HepG2 (cell line): ENCODE data around the gene BCAR3. TPM values are rescaled to one million over a fixed set of nuclear protein-coding genes. Genes with fewer than 3 reads are reported as not detected.
"Not testable (repeated sequence)": the region's sequence is repeated elsewhere in the genome, so short reads cannot be mapped to it uniquely, and the experiment has no call there.

Source experiments
- ATAC-seq: fragments of 200-7000 bp; cut with Tn5 transposase; 3 replicates; pipeline ENCODE4 v1.9.1; 2020; ENCODE audit warnings: mild to moderate bottlenecking, moderate library complexity
- BruUV-seq: library from RNA; stranded (reverse); fragments of 400-500 nt; replicated peaks from 2 replicates; lab custom pipeline; 2021; lab: Mats Ljungman, UMichigan
- CTCF ChIA-PET: fragments of 300-600 bp; formaldehyde crosslinking; extraction: SDS; loops from one replicate; lab custom pipeline; 2021; ENCODE audit warnings: low total read pairs, inconsistent platforms, low intra/inter-chr PET ratio; lab: Yijun Ruan, JAX
- POLR2A ChIA-PET: fragments of 350-600 bp; sonication (Branson Sonifier 250); formaldehyde crosslinking; loops from one replicate; lab custom pipeline; 2020; ENCODE audit warnings: antibody characterized with exemption, inconsistent platforms; lab: Yijun Ruan, JAX
- DNase-seq: peaks from one replicate; pipeline ENCODE4 v3.0.0-alpha.2; 2015; ENCODE audit warnings: low spot score
- FAIRE-seq: peaks from 3 replicates; lab custom pipeline; 2011; peaks lifted over from hg19 to GRCh38; lab: Jason Lieb, UNC
- H2AFZ ChIP-seq: one replicate; pipeline ENCODE4 v1.6.1; 2011; ENCODE audit warnings: low read length, inconsistent platforms
- H3K27ac ChIP-seq: fragments of 300-600 bp; 3 replicates; pipeline ENCODE4 v1.8.0; 2011; ENCODE audit warnings: mixed run types, mild to moderate bottlenecking, mixed read lengths, low read length, inconsistent platforms; ENCODE audit not compliant: insufficient read depth; ENCODE audit errors: extremely low read length
- H3K27me3 ChIP-seq, 2 experiments: fragments of 200-600 bp in 1 of 2; 2 replicates in 1 of 2; 3 replicates in 1 of 2; pipeline versions ENCODE4 v1.6.0 to v1.8.0; 2011; ENCODE audit warnings: low read length in 2 of 2, mild to moderate bottlenecking in 2 of 2, moderate library complexity in 2 of 2, inconsistent platforms in 1 of 2; ENCODE audit not compliant: insufficient read depth in 2 of 2, control insufficient read depth in 1 of 2
- H3K36me3 ChIP-seq, 2 experiments: fragments of 200-600 bp in 1 of 2; replicated peaks in 1 of 2; 2 replicates in 1 of 2; 3 replicates in 1 of 2; pipeline versions ENCODE4 v1.5.1 to v1.8.0; 2011; ENCODE audit warnings: low read length in 2 of 2, inconsistent platforms in 1 of 2; ENCODE audit not compliant: insufficient read depth in 2 of 2, control insufficient read depth in 1 of 2
- H3K4me1 ChIP-seq: 2 replicates; pipeline ENCODE4 v1.5.1; 2012; ENCODE audit warnings: low read length, inconsistent platforms; ENCODE audit not compliant: insufficient read depth
- H3K4me2 ChIP-seq: 2 replicates; pipeline ENCODE4 v1.6.0; 2011; ENCODE audit warnings: low read depth, low read length, inconsistent platforms
- H3K4me3 ChIP-seq, 3 experiments: fragments of 200-600 bp in 1 of 3; sonication (generic), shearing (Covaris generic) in 1 of 3; replicated peaks in 1 of 3; 2 replicates each; pipeline ENCODE4 v1.5.1; 2011 to 2016; ENCODE audit warnings: low read length in 3 of 3, inconsistent platforms in 2 of 3, low read depth in 2 of 3, mild to moderate bottlenecking in 2 of 3, control low read depth in 1 of 3, mixed read lengths in 1 of 3; ENCODE audit not compliant: insufficient read depth in 1 of 3
- H3K79me2 ChIP-seq: one replicate; pipeline ENCODE4 v1.6.1; 2011; ENCODE audit warnings: low read length, inconsistent platforms; ENCODE audit not compliant: insufficient read depth
- H3K9ac ChIP-seq: 2 replicates; pipeline ENCODE4 v1.6.0; 2011; ENCODE audit warnings: mild to moderate bottlenecking, low read depth, low read length, inconsistent platforms; ENCODE audit not compliant: insufficient read depth
- H3K9me3 ChIP-seq: 2 replicates; pipeline ENCODE4 v1.5.1; 2012; ENCODE audit warnings: mild to moderate bottlenecking, low read length
- H4K20me1 ChIP-seq: 2 replicates; pipeline ENCODE4 v1.6.0; 2011; ENCODE audit warnings: inconsistent platforms, mild to moderate bottlenecking, low read length, moderate library complexity; ENCODE audit not compliant: insufficient read depth
- ARID5B ChIP-seq: IDR thresholded peaks from 2 replicates; pipeline ENCODE4 v1.4.0; 2020; ENCODE audit warnings: mild to moderate bottlenecking, missing genetic modification reagents
- ELF3 ChIP-seq: IDR thresholded peaks from 2 replicates; pipeline ENCODE4 v1.6.1; 2016; ENCODE audit warnings: missing genetic modification reagents, missing compliant biosample characterization
- EP300 ChIP-seq, 3 experiments: sonication (generic) in 1 of 3; formaldehyde crosslinking in 1 of 3; IDR thresholded peaks; 2 replicates each; pipeline versions ENCODE4 v1.5.1 to v1.6.1; 2011 to 2020; ENCODE audit warnings: low read depth in 2 of 3, low read length in 2 of 3, borderline replicate concordance in 1 of 3, improper control_type of control experiment in 1 of 3, mild to moderate bottlenecking in 1 of 3, missing genetic modification reagents in 1 of 3, moderate library complexity in 1 of 3
- GATAD2A ChIP-seq: IDR thresholded peaks from 2 replicates; pipeline ENCODE4 v1.6.1; 2016
- HNF1A ChIP-seq, 2 experiments: sonication (generic) in 1 of 2; formaldehyde crosslinking in 1 of 2; IDR thresholded peaks; 2 replicates each; pipeline versions ENCODE4 v1.4.0 to v1.6.1; 2016 to 2020; ENCODE audit warnings: borderline replicate concordance in 1 of 2, low read depth in 1 of 2, mild to moderate bottlenecking in 1 of 2, missing genetic modification reagents in 1 of 2
- HNF4A ChIP-seq: sonication (generic); formaldehyde crosslinking; IDR thresholded peaks from 2 replicates; pipeline ENCODE4 v1.4.0; 2020; ENCODE audit warnings: missing genetic modification reagents
- NR2F6 ChIP-seq, 2 experiments: IDR thresholded peaks; 2 replicates each; pipeline ENCODE4 v1.6.1; 2016; ENCODE audit warnings: antibody characterized with exemption in 1 of 2, mild to moderate bottlenecking in 1 of 2
- PPARG ChIP-seq: conservative IDR thresholded peaks from 2 replicates; pipeline ENCODE4 v1.6.1; 2016; ENCODE audit warnings: missing biosample characterization, missing genetic modification reagents
- RXRB ChIP-seq: IDR thresholded peaks from 2 replicates; pipeline ENCODE4 v1.6.1; 2016; ENCODE audit warnings: borderline replicate concordance, missing genetic modification reagents, missing compliant biosample characterization
- SIX1 ChIP-seq: sonication (generic); formaldehyde crosslinking; IDR thresholded peaks from 2 replicates; pipeline ENCODE4 v1.4.0; 2020; ENCODE audit warnings: missing genetic modification reagents, borderline replicate concordance
- SIX4 ChIP-seq: sonication (generic); formaldehyde crosslinking; IDR thresholded peaks from 2 replicates; pipeline ENCODE4 v1.4.0; 2020; ENCODE audit warnings: missing genetic modification reagents
- SOX13 ChIP-seq, 3 experiments: fragments of 450-650 bp in 1 of 3; sonication (generic) in 1 of 3; formaldehyde crosslinking in 1 of 3; IDR thresholded peaks in 2 of 3; conservative IDR thresholded peaks in 1 of 3; 2 replicates each; pipeline versions ENCODE4 v1.5.0 to v1.6.1; 2016 to 2020; ENCODE audit warnings: antibody characterized with exemption in 1 of 3, mild to moderate bottlenecking in 1 of 3, missing compliant biosample characterization in 1 of 3, missing genetic modification reagents in 1 of 3, moderate library complexity in 1 of 3
- ZNF614 ChIP-seq: IDR thresholded peaks from 2 replicates; pipeline ENCODE4 v1.6.1; 2018; ENCODE audit warnings: missing biosample characterization, missing genetic modification reagents, inconsistent platforms, borderline replicate concordance
- WGBS: methylation state at CpG from one replicate; pipeline ENCODE4 v1.1.6; 2017; ENCODE audit warnings: low lambda C conversion rate; 5-methylcytosine and 5-hydroxymethylcytosine counted together
- in situ Hi-C: cut with HindIII; loops from 2 replicates; pipeline ENCODE4 v1.10.0; 2017; ENCODE audit warnings: low pct_unique_long_range_greater_than_20kb; ENCODE audit not compliant: extremely low pct_ligation_motif_present
- intact Hi-C: fragments of 100-400 bp; cut with micrococcal nuclease; formaldehyde crosslinking; loops from one replicate; pipeline ENCODE4 v1.10.0; 2022; ENCODE audit not compliant: unreplicated experiment
- polyA plus RNA-seq, 8 experiments: library from polyadenylated mRNA; depleted of rRNA in 3 of 8; stranded (reverse) in 7 of 8; unstranded in 1 of 8; fragments of >200 nt; fragmentation: Illumina TruSeq in 4 of 8; extraction: Trizol in 4 of 8; gene quantifications; 2 replicates each; pipeline versions ENCODE4 v1.2.1 to v1.2.3, GENCODE V29; 2011 to 2016; ENCODE audit warnings: low read depth in 4 of 8, missing spikeins in 1 of 8, mixed read lengths in 1 of 8; ENCODE audit not compliant: insufficient read depth in 1 of 8
- total RNA-seq, 5 experiments: library from RNA; depleted of rRNA; stranded (reverse); fragments of >200 nt; fragmentation: Illumina TruSeq; extraction: Trizol; gene quantifications; 2 replicates each; pipeline ENCODE4 v1.2.3, GENCODE V29; 2016; ENCODE audit warnings: low read depth in 1 of 5

The BCAR3 gene
- total and polyA plus RNA-seq, 2 of the 13 experiments (the other 11 are each of a cell fraction or from before 2014, with no cell fraction given) = 3.6 to 4.8 TPM

- peak; percentile 61 for DNase-seq
- H4K20me1 ChIP-seq; H3K9me3 ChIP-seq; H3K4me3 ChIP-seq; H3K27ac ChIP-seq; H3K27me3 ChIP-seq; BruUV-seq; H2AFZ ChIP-seq; CTCF ChIA-PET; in situ Hi-C loops; H3K79me2 ChIP-seq; H3K9ac ChIP-seq; ATAC-seq; TF ChIP-seq NR2F6 (IDR thresholded peaks at IDR 0.05); SOX13 (IDR thresholded peaks at IDR 0.05); HNF1A (CRISPR knock-in tag; IDR thresholded peaks at IDR 0.05; ENCODE audit: borderline replicate concordance); EP300 (CRISPR knock-in tag; IDR thresholded peaks at IDR 0.05; ENCODE audit: borderline replicate concordance): not testable (repeated sequence)
- TF ChIP-seq RXRB (0 out of 2 replicates have a peak, but pooled peaks have one; percentile 17), ELF3 (CRISPR knock-in tag) (peak; percentile 47), PPARG (CRISPR knock-in tag) (peak; percentile 68; the same call in 1 of the 2 replicates), ARID5B (CRISPR knock-in tag) (peak; percentile 67; the same call in 1 of the 2 replicates), NR2F6 (CRISPR knock-in tag; IDR thresholded peaks at IDR 0.05) (0 out of 2 replicates have a peak, but pooled peaks have one; percentile 26), HNF4A (CRISPR knock-in tag) (peak; percentile 47), SOX13 (CRISPR knock-in tag; conservative IDR thresholded peaks at IDR 0.05 in 1 of 2, IDR thresholded peaks at IDR 0.05 in 1 of 2) (peak in 1 of 2 experiments; percentile 56; a peak in 2 of 4 replicates), ZNF614 (CRISPR knock-in tag) (peak; percentile 59; the same call in 1 of the 2 replicates), GATAD2A (CRISPR knock-in tag) (peak; percentile 47; the same call in 1 of the 2 replicates), HNF1A (IDR thresholded peaks at IDR 0.05; ENCODE audit: low read depth) (peak; percentile 25; the same call in 1 of the 2 replicates), EP300 (IDR thresholded peaks at IDR 0.05; ENCODE audit: low read depth in 2 of 2, low read length in 2 of 2) (peak in 1 of 2 experiments; percentile 48; a peak in 2 of 4 replicates), SIX4 (peak; percentile 43; the same call in 1 of the 2 replicates), SIX1 (peak; percentile 33; the same call in 1 of the 2 replicates)
- POLR2A ChIA-PET = interaction anchor here (2.6 kb wide), 2 partner anchors 38 to 64 kb away, joined by 10 to 20 read pairs; no protein-coding TSS in a partner anchor
- intact Hi-C loops = loop anchor here (2.0 kb wide), 1 partner anchor 31 kb away; no protein-coding TSS in a partner anchor
- Histone ChIP-seq H3K4me1 (peaks cover 41% of the 10 kb centered on the region), H3K4me2 (peak overlapping the region; percentile 27; the same call in 1 of the 2 replicates), H3K36me3 (peaks cover 6 to 20% of the 10 kb centered on the region in 2 experiments)
- peak; percentile 60 for FAIRE-seq
- 48% methylated on average over 4 of the region's 4 CpGs for WGBS
Measured at GRCh38 chr1:93553886-93554490, 127.6 kb downstream of the BCAR3 start.
